ENCODE results near the gene ERC2.

DNA sequence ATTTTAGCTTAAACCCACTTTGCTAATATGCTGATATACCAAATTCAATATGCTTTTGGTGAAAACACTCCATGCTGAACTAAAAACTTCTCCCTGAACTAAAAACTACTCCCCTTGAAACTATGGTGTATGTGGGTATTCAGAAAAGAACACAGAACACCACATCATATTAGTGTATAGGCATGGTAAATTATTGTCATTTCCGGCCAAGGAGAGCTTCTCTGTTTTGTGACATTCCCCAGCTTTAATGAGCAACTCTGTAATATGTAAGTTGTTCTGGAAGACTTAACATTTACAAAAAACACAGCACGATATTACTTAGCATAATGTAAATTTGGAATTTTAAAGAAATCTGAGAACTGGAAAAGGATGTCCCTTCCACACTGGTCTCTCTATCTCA is 711.3 kb downstream of the ERC2 start:
- TF ChIP-seq CTCF (IDR thresholded peaks at IDR 0.05) (no peak), POLR2A (IDR thresholded peaks at IDR 0.05) (no peak)

Measured in ovary (tissue), 3 donors.